NCI-H2107 (cell line): ENCODE data around the gene PPHLN1.
A peak's percentile ranks its signal among the peaks of the same experiment; 100 is the strongest.

Source experiments
- DNase-seq: peaks from one replicate; lab custom pipeline; 2025; lab: John Stamatoyannopoulos, UW

PPHLN1 gene

GRCh38 chr12:42325653-42326474 lies at the start of gene PPHLN1, which contains the start of gene ZCRB1:
PPHLN1 (plus strand) TSS chr12:42326167; CDS start chr12:42335903, 9,736 bp downstream.
ZCRB1 (minus strand) TSS chr12:42326094; CDS start chr12:42324102, 1,992 bp downstream.
- DNase-seq = peak; percentile 52

DNA sequence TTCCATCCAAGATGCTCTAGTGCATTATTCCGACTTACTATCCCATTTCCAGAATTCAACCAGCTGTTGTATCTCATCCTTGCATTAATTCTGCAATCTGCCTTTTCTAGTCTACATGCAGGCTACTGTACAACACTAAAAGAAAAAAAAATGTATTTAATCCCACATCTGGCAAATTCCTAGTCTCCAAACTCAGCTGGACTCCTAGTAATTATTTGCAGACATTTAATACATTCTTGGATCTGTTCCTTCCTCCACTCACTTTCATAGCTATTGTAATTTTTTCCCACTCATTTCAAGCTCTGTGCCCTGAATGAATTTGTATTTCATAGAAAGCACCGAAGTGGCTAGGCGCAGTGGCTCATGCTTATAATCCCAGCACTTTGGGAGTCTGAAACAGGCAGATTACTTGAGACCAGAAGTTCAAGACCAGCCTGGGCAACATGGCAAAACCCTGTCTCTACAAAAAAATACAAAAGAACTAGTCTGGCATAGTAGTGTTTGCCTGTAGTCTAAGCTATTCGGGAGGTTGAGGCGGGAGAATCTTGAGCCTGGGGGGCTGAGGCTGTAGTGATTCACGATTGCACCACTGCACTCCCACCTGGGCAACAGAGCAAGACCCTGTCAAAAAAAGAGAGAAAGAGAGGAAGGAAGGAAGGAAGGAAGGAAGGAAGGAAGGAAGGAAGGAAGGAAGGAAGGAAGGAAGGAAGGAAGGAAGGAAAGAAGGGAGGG lies 48.4 kb upstream of the PPHLN1 start:
- no peak for DNase-seq

DNA sequence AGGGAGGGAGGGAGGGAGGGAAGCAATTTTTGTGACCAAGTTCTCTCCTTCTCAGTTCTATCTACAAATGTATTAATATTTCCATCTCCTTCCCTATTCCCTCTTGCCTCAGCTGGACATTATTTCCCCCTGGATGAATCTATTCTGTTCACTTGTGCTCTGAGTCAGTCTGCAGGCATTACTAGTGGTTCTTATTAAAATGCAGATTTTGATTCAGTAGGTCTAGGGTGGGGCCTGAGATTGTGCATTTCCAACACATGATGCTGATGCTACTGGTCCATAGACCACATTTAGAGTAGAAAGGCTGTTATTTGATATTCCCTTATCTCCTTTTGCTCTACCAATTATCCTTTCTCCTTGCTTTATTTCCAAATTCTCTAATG lies 47.8 kb upstream of the PPHLN1 start:
- DNase-seq = no peak

- no peak for DNase-seq
Measured at GRCh38 chr12:42281278-42281677, 44.7 kb upstream of the PPHLN1 start.

DNA sequence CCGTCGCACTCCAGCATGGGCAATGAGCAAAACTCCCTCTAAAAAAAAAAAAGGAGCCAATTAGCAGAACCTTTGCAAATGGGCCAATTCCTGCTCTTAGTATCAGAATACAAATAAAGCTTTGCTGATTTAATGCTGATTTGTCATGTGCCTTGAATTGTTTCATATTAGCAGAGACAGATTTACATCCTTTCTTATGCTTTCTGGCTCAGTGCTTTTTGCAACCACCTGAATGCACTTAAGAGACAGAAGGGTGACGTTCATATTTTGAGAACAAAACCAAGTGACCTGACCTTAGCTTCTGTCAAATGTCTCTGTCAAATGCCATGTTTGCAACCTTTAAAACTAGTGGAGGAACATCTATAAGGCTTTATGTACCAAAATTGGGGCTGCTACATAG lies 44.1 kb upstream of the PPHLN1 start:
- no peak for DNase-seq

- DNase-seq = no peak
Measured at GRCh38 chr12:42282294-42282693, 43.7 kb upstream of the PPHLN1 start.

GRCh38 chr12:42283739-42284138 lies 42.2 kb upstream of the PPHLN1 start:
- DNase-seq = no peak

GRCh38 chr12:42284157-42284556 lies 41.8 kb upstream of the PPHLN1 start:
- no peak for DNase-seq

- no peak for DNase-seq
Measured at GRCh38 chr12:42284876-42285275, 41.1 kb upstream of the PPHLN1 start.

DNA sequence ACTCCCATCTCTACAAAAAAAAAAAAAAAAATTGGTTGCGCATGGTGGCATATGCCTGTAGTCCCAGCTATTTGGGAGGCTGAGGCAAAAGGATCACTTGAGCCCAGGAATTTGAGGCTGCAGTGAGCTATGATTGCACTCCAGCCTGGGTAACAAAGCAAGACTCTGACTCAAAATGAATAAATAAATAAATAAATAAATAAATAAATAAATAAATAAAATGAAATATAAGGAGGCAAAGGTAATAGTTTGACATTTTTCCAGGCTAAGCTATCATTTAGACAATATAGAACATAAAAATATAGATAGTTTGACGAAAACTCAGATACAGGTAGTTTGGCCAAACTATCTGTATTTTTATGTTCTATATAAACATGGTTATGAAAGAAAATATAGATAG lies 40.5 kb upstream of the PPHLN1 start:
- no peak for DNase-seq

- DNase-seq = no peak
Measured at GRCh38 chr12:42286741-42287140, 39.2 kb upstream of the PPHLN1 start.

GRCh38 chr12:42288544-42288943 lies 37.4 kb upstream of the PPHLN1 start:
- DNase-seq = no peak

DNA sequence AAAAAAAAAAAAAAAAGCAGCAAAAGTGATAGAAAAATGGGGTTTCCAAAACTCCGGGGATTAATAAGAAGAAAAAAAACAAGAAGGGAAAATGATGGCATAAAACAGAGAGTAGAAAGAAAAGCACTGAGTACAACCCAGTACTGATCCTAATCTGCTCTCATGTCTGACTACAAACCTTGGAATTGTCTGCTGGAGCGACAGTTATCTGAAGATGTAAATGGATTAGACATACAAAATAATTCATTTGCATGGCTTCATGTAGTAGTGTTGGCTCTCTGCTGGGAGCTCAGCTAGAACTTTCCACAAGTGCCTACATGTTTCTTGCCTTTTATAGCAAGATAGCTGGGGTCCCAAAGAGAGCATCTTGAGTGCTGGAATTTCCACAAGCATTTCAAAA lies 34.3 kb upstream of the PPHLN1 start:
- no peak for DNase-seq

GRCh38 chr12:42296503-42297109 lies 29.4 kb upstream of the PPHLN1 start:
- DNase-seq = no peak

DNA sequence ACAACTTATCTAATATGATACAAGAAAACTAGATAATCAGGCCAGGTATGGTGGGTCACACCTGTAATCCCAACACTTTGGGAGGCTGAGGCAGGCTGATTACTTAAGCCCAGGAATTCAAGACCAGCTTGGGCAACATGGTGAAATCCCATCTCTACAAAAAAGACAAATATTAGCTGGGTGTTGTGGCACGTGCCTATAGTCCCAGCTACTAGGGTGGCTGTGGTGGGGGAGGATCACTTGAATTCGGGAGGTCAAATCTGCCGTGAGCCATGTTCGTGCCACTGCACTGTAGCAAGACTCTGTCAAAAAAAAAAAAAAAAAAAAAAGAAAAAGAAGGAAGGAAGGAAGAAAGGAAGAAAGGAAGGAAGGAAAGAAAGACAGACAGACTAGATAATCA lies 27.1 kb upstream of the PPHLN1 start:
- DNase-seq = no peak

DNA sequence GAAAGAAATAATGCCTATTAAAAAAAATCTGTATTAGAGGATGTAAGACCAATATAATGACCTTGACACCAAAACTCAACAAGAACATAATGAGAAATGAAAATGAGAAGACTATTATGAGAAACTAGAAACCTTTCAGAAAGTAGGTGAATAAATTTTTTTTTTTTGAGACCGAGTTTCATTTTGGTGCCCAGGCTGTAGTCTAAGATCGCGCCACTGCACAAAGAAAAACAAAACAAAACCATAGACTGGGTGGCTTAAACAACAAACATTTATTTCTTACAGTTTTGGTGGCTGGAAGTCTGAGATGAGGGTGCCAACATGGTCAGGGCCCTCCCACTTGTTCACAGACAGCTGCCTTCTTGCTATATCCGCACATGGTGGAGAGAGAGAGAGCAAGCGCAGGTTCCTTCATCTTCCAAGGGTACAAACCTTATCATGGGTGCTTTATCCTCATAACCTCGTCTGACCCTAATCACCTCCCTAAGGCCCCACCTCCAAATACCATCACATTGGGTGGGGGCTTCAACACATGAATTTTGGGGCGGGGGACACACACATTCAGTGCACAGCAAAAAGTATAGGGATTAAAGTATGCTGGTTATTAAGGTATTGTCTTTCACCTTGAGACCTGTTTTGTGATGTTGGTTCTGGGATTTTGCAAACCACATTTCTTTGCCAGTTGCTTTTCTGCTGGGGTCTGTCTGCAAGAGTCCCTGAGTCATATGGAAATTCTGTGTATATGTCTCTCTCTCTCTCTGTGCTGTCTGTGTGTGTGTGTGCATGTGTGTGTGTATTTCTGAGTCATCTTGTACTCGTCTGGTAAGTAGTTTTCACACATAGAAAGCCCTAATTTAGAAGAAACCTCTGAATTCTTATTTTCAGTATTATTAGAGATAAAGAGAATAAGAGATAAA lies 26.3 kb upstream of the PPHLN1 start:
- DNase-seq = no peak

- DNase-seq = no peak
Measured at GRCh38 chr12:42306297-42306696, 19.7 kb upstream of the PPHLN1 start.

- DNase-seq = no peak
Measured at GRCh38 chr12:42308390-42308789, 17.6 kb upstream of the PPHLN1 start.

- DNase-seq = no peak
Measured at GRCh38 chr12:42309996-42310395, 16.0 kb upstream of the PPHLN1 start.

GRCh38 chr12:42315108-42315507 lies 10.9 kb upstream of the PPHLN1 start:
- no peak for DNase-seq

- DNase-seq = no peak
Measured at GRCh38 chr12:42320796-42321195, 5.2 kb upstream of the PPHLN1 start.

DNA sequence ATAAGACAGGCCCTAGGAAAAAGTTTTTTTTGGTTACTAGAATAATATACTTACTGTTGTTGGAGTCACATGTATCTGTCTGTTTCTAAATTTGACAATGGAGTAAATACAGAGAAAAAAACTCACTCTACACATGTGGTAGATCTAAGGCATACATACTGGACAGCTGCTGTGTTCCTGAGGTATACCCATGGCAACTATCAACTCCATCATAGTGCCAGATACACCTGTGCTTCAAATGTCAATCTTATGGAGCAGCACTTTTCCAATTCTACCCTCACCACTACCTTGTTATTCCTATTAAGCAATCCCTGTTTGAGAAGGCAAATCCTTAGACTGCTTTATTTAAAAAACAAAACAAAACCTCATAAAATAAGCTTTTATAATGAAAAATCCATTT lies 3.4 kb upstream of the PPHLN1 start:
- DNase-seq = no peak
